GM23248 (cell line): Measurements from ENCODE around the gene CDCA8.

Source experiments
- EZH2 ChIP-seq: fragments of 200-600 bp; sonication (generic); IDR thresholded peaks from 2 replicates; pipeline ENCODE4 v1.6.1; 2018; ENCODE audit warnings: antibody characterized with exemption, mild to moderate bottlenecking; ENCODE audit not compliant: insufficient read depth, poor library complexity, severe bottlenecking
- EZH2phosphoT487 ChIP-seq: fragments of 200-600 bp; sonication (generic); IDR thresholded peaks from 2 replicates; pipeline ENCODE4 v1.6.1; 2018; ENCODE audit warnings: antibody characterized with exemption, moderate library complexity, mild to moderate bottlenecking, low read depth; ENCODE audit not compliant: insufficient read depth

- TF ChIP-seq EZH2 (no peak), EZH2phosphoT487 (no peak)
Observed at GRCh38 chr1:37705399-37705798, 13.1 kb downstream of the CDCA8 start.
